IMR-90 (cell line): ENCODE data around the gene SEMA6A. TPM values are rescaled to one million over a fixed set of nuclear protein-coding genes. Genes with fewer than 3 reads are reported as not detected.

Experiments used
- ATAC-seq: fragments of 200-7000 bp; cut with Tn5 transposase; 2 replicates; pipeline ENCODE4 v1.9.1; 2020; ENCODE audit warnings: low read depth, mild to moderate bottlenecking, moderate library complexity
- BruUV-seq: library from RNA; stranded (reverse); fragments of 400-500 nt; replicated peaks from 2 replicates; lab custom pipeline; 2021; lab: Mats Ljungman, UMichigan
- CTCF ChIA-PET: fragments of 300-600 bp; formaldehyde crosslinking; extraction: SDS; loops from one replicate; lab custom pipeline; 2021; ENCODE audit warnings: antibody characterized with exemption; lab: Yijun Ruan, JAX
- POLR2A ChIA-PET: fragments of 300-600 bp; sonication (Branson Sonifier 250); formaldehyde crosslinking; loops from one replicate; lab custom pipeline; 2022; ENCODE audit warnings: antibody characterized with exemption; ENCODE audit not compliant: unreplicated experiment; lab: Charles Lee
- DNase-seq: peaks from one replicate; pipeline ENCODE4 v3.0.0; 2013
- H2AFZ ChIP-seq: replicated peaks from 2 replicates; pipeline ENCODE3; 2013; ENCODE audit warnings: low read length, mild to moderate bottlenecking; ENCODE audit not compliant: poor library complexity
- H2AK5ac ChIP-seq: 2 replicates; pipeline ENCODE4 v1.6.1; 2013; ENCODE audit warnings: low read depth, low read length, inconsistent platforms
- H2AK9ac ChIP-seq: replicated peaks from 2 replicates; pipeline ENCODE3; 2013; ENCODE audit warnings: mild to moderate bottlenecking, low read depth, low read length, moderate library complexity; ENCODE audit not compliant: poor library complexity
- H2BK120ac ChIP-seq: 2 replicates; pipeline ENCODE4 v1.6.1; 2013; ENCODE audit warnings: low read depth, low read length, inconsistent platforms
- H2BK15ac ChIP-seq: 3 replicates; pipeline ENCODE4 v1.6.1; 2013; ENCODE audit warnings: low read depth, low read length, inconsistent platforms
- H2BK20ac ChIP-seq: 2 replicates; pipeline ENCODE4 v1.6.1; 2013; ENCODE audit warnings: low read depth, mild to moderate bottlenecking, inconsistent platforms, low read length, moderate library complexity
- H2BK5ac ChIP-seq: 2 replicates; pipeline ENCODE4 v1.6.1; 2013; ENCODE audit warnings: mild to moderate bottlenecking, low read depth, low read length, inconsistent platforms; ENCODE audit not compliant: poor library complexity, severe bottlenecking
- H3K14ac ChIP-seq: replicated peaks from 2 replicates; pipeline ENCODE4 v1.6.1; 2013; ENCODE audit warnings: low read depth, low read length, inconsistent platforms
- H3K18ac ChIP-seq: 2 replicates; pipeline ENCODE4 v1.6.1; 2013; ENCODE audit warnings: low read depth, low read length, control low read depth
- H3K23ac ChIP-seq: 2 replicates; pipeline ENCODE4 v1.6.1; 2013; ENCODE audit warnings: low read depth, low read length, inconsistent platforms
- H3K27ac ChIP-seq: 2 replicates; pipeline ENCODE4 v1.5.1; 2013; ENCODE audit warnings: mild to moderate bottlenecking, control low read depth, low read length; ENCODE audit not compliant: insufficient read depth
- H3K27me3 ChIP-seq: 2 replicates; pipeline ENCODE4 v1.6.1; 2013; ENCODE audit warnings: low read length; ENCODE audit not compliant: control insufficient read depth, insufficient read depth
- H3K36me3 ChIP-seq: 2 replicates; pipeline ENCODE4 v1.6.1; 2013; ENCODE audit warnings: low read length, mixed read lengths; ENCODE audit not compliant: control insufficient read depth, insufficient read depth
- H3K4ac ChIP-seq: 2 replicates; pipeline ENCODE4 v1.6.1; 2013; ENCODE audit warnings: low read depth, low read length, inconsistent platforms
- H3K4me1 ChIP-seq: 2 replicates; pipeline ENCODE4 v1.6.1; 2013; ENCODE audit warnings: low read length, mixed read lengths; ENCODE audit not compliant: control insufficient read depth, insufficient read depth
- H3K4me2 ChIP-seq: 2 replicates; pipeline ENCODE4 v1.6.1; 2013; ENCODE audit warnings: low read depth, mild to moderate bottlenecking, control low read depth, low read length, moderate library complexity
- H3K4me3 ChIP-seq: 2 replicates; pipeline ENCODE4 v1.5.1; 2013; ENCODE audit warnings: low read depth, mild to moderate bottlenecking, control low read depth, low read length, moderate library complexity; ENCODE audit not compliant: insufficient read depth
- H3K56ac ChIP-seq: 2 replicates; pipeline ENCODE4 v1.6.1; 2013; ENCODE audit warnings: low read length, inconsistent platforms; ENCODE audit not compliant: insufficient read depth; ENCODE audit errors: extremely low read depth
- H3K79me1 ChIP-seq, 2 experiments: 2 replicates each; pipeline ENCODE4 v1.6.1; 2013; ENCODE audit warnings: low read length in 2 of 2, inconsistent platforms in 1 of 2, low read depth in 1 of 2
- H3K9ac ChIP-seq: 2 replicates; pipeline ENCODE4 v1.6.1; 2013; ENCODE audit warnings: low read depth, low read length, control low read depth
- H3K9me1 ChIP-seq: 2 replicates; pipeline ENCODE4 v1.6.1; 2013; ENCODE audit warnings: low read length, inconsistent platforms; ENCODE audit not compliant: insufficient read depth
- H3K9me3 ChIP-seq: 2 replicates; pipeline ENCODE4 v1.6.1; 2013; ENCODE audit warnings: low read length; ENCODE audit not compliant: control insufficient read depth, insufficient read depth
- H4K20me1 ChIP-seq: 2 replicates; pipeline ENCODE4 v1.6.1; 2013; ENCODE audit warnings: low read length, inconsistent platforms; ENCODE audit not compliant: insufficient read depth
- H4K5ac ChIP-seq: 2 replicates; pipeline ENCODE4 v1.6.1; 2013; ENCODE audit warnings: mild to moderate bottlenecking, low read depth, low read length, control low read depth
- H4K8ac ChIP-seq, 2 experiments: 2 replicates each; pipeline ENCODE4 v1.6.1; 2013; ENCODE audit warnings: low read depth in 2 of 2, low read length in 2 of 2, control low read depth in 1 of 2, inconsistent platforms in 1 of 2
- H4K91ac ChIP-seq: 2 replicates; pipeline ENCODE4 v1.6.1; 2013; ENCODE audit warnings: low read depth, low read length, inconsistent platforms; ENCODE audit not compliant: insufficient read depth
- BHLHE40 ChIP-seq: fragments of 150-350 bp; IDR thresholded peaks from 2 replicates; pipeline ENCODE4 v1.6.1; 2016; ENCODE audit warnings: mild to moderate bottlenecking, low read depth, low read length
- CEBPB ChIP-seq: IDR thresholded peaks from 2 replicates; pipeline ENCODE4 v1.6.1; 2012; ENCODE audit warnings: low read depth, low read length, improper control_type of control experiment
- CHD1 ChIP-seq: IDR thresholded peaks from 2 replicates; pipeline ENCODE4 v1.6.1; 2012; ENCODE audit warnings: low read depth, low read length, improper control_type of control experiment
- CTCF ChIP-seq: conservative IDR thresholded peaks from 2 replicates; pipeline ENCODE4 v1.5.1; 2012; ENCODE audit warnings: mild to moderate bottlenecking, low read depth, low read length, improper control_type of control experiment
- ELK1 ChIP-seq: fragments of 150-350 bp; IDR thresholded peaks from 2 replicates; pipeline ENCODE4 v1.6.1; 2016; ENCODE audit warnings: low read depth, mild to moderate bottlenecking, low read length, moderate library complexity, borderline replicate concordance
- FOS ChIP-seq: fragments of 150-350 bp; IDR thresholded peaks from 2 replicates; pipeline ENCODE4 v1.6.1; 2016; ENCODE audit warnings: low read depth, low read length
- MAFK ChIP-seq: IDR thresholded peaks from 2 replicates; pipeline ENCODE4 v1.6.1; 2012; ENCODE audit warnings: low read depth, low read length, improper control_type of control experiment
- MAZ ChIP-seq: IDR thresholded peaks from 2 replicates; pipeline ENCODE4 v1.6.1; 2012; ENCODE audit warnings: low read depth, mild to moderate bottlenecking, low read length, improper control_type of control experiment, moderate library complexity, borderline replicate concordance
- MXI1 ChIP-seq: IDR thresholded peaks from 2 replicates; pipeline ENCODE4 v1.6.1; 2012; ENCODE audit warnings: low read depth, mild to moderate bottlenecking, low read length, moderate library complexity, borderline replicate concordance
- NFE2L2 ChIP-seq: fragments of 150-350 bp; IDR thresholded peaks from 2 replicates; pipeline ENCODE4 v1.6.1; 2016; ENCODE audit warnings: low read depth, mild to moderate bottlenecking, low read length
- POLR2A ChIP-seq: IDR thresholded peaks from 2 replicates; pipeline ENCODE4 v1.6.1; 2012; ENCODE audit warnings: mild to moderate bottlenecking, low read depth, low read length
- RAD21 ChIP-seq: IDR thresholded peaks from 2 replicates; pipeline ENCODE4 v1.6.1; 2012; ENCODE audit warnings: low read length, improper control_type of control experiment
- RCOR1 ChIP-seq: IDR thresholded peaks from 2 replicates; pipeline ENCODE4 v1.6.1; 2012; ENCODE audit warnings: mild to moderate bottlenecking, low read length, improper control_type of control experiment; ENCODE audit not compliant: insufficient replicate concordance
- RFX5 ChIP-seq: IDR thresholded peaks from 2 replicates; pipeline ENCODE4 v1.8.0; 2012; ENCODE audit warnings: low read depth, mild to moderate bottlenecking, low read length, moderate library complexity
- SMC3 ChIP-seq: fragments of 150-350 bp; IDR thresholded peaks from 2 replicates; pipeline ENCODE4 v1.6.1; 2016; ENCODE audit warnings: low read depth, mild to moderate bottlenecking, antibody characterized with exemption, low read length, moderate library complexity
- USF2 ChIP-seq: fragments of 150-350 bp; IDR thresholded peaks from 2 replicates; pipeline ENCODE4 v1.6.1; 2017; ENCODE audit warnings: mild to moderate bottlenecking, antibody characterized with exemption, low read length, low read depth
- WGBS, 2 experiments: methylation state at CpG; one replicate each; pipeline versions ENCODE4 v1.1.5 to v1.1.7; 2013; ENCODE audit warnings: missing lambda C conversion rate in 2 of 2; ENCODE audit not compliant: insufficient read length in 1 of 2; ENCODE audit errors: extremely low coverage in 2 of 2; 5-methylcytosine and 5-hydroxymethylcytosine counted together
- dilution Hi-C: fragments of 300-500 bp; cut with HindIII; formaldehyde crosslinking; loops from one replicate; pipeline ENCODE4 v1.14.3; 2018; ENCODE audit warnings: low sequenced_read_pairs; ENCODE audit not compliant: unreplicated experiment
- in situ Hi-C: fragments of 300-500 bp; cut with MboI; formaldehyde crosslinking; loops from 3 replicates; pipeline ENCODE4 v1.14.3; 2019; ENCODE audit warnings: low sequenced_read_pairs, inconsistent platforms, mixed read lengths
- intact Hi-C: fragments of 100-400 bp; cut with micrococcal nuclease; formaldehyde crosslinking; loops from 2 replicates; pipeline ENCODE4 v1.10.0; 2022
- polyA plus RNA-seq, 3 experiments: library from polyadenylated mRNA; depleted of rRNA; stranded (reverse); fragments of >200 nt; gene quantifications; 2 replicates each; pipeline ENCODE4 v1.2.3, GENCODE V29; 2012; ENCODE audit warnings: low replicate concordance in 1 of 3
- total RNA-seq: library from RNA; depleted of rRNA; stranded (reverse); fragments of >200 nt; gene quantifications from 2 replicates; pipeline ENCODE4 v1.2.3, GENCODE V29; 2012

Gene SEMA6A
- total and polyA plus RNA-seq, 2 of the 4 experiments (the other 2 are of a cell fraction), result 0.27 to 0.36 TPM

GRCh38 chr5:116622375-116623050, 47.9 kb upstream of the SEMA6A start:
- no peaks in the 10 kb centered on the region for H3K36me3 ChIP-seq
- H4K8ac ChIP-seq, result no peak overlapping the region
- no peak overlapping the region for H3K18ac ChIP-seq
- no TSS peak for BruUV-seq
- H2BK120ac ChIP-seq, result no peak overlapping the region
- no peak overlapping the region for H2BK20ac ChIP-seq
- CTCF ChIA-PET, result interaction anchor here (0.6 to 0.7 kb wide), 2 partner anchors 45 to 1776 kb away, joined by 3 read pairs; no protein-coding TSS in a partner anchor
- H3K9ac ChIP-seq, result no peak overlapping the region
- POLR2A ChIA-PET, result no interaction called here
- 60% methylated on average over 1 of the region's 7 CpGs; no CpG with 5 or more reads in 1 of the 2 experiments for WGBS, 2 experiments
- H3K23ac ChIP-seq, result no peak overlapping the region
- in situ Hi-C loops, result no loop called here
- no peak overlapping the region for H3K4me3 ChIP-seq
- no peaks in the 10 kb centered on the region for H3K9me1 ChIP-seq
- no peak overlapping the region for H3K27ac ChIP-seq
- H3K79me1 ChIP-seq, result no peaks in the 10 kb centered on the region
- no peak overlapping the region for H3K4ac ChIP-seq
- dilution Hi-C loops, result no loop called here
- DNase-seq, result no peak
- intact Hi-C loops, result no loop called here
- no peak overlapping the region for H2AK9ac ChIP-seq
- H3K56ac ChIP-seq, result no peak overlapping the region
- no peak overlapping the region for H4K91ac ChIP-seq
- no peak overlapping the region for H2AFZ ChIP-seq
- no peak for TF ChIP-seq POLR2A
- no peak for TF ChIP-seq ELK1
- no peak for TF ChIP-seq SMC3
- TF ChIP-seq RFX5, result no peak
- no peak for TF ChIP-seq RAD21
- no peak for TF ChIP-seq BHLHE40
- no peak for TF ChIP-seq MXI1
- TF ChIP-seq FOS, result no peak
- TF ChIP-seq NFE2L2, result no peak
- TF ChIP-seq CTCF, result no peak
- TF ChIP-seq MAZ, result no peak
- TF ChIP-seq CEBPB, result no peak
- no peak for TF ChIP-seq RCOR1
- TF ChIP-seq USF2, result no peak
- TF ChIP-seq MAFK, result no peak
- TF ChIP-seq CHD1, result no peak
- H3K4me2 ChIP-seq, result no peak overlapping the region
- H2BK5ac ChIP-seq, result no peak overlapping the region
- H4K20me1 ChIP-seq, result no peaks in the 10 kb centered on the region
- no peak overlapping the region for H4K5ac ChIP-seq
- no peaks in the 10 kb centered on the region for H3K27me3 ChIP-seq
- H3K14ac ChIP-seq, result no peak overlapping the region
- ATAC-seq, result no peak
- no peak overlapping the region for H2BK15ac ChIP-seq
- no peak overlapping the region for H2AK5ac ChIP-seq
- no peaks in the 10 kb centered on the region for H3K4me1 ChIP-seq
- no peaks in the 10 kb centered on the region for H3K9me3 ChIP-seq
